Measurements from ENCODE around the gene IFRD2. TPM values are rescaled to one million over a fixed set of nuclear protein-coding genes. Genes with fewer than 3 reads are reported as not detected.

The IFRD2 gene
- total and polyA plus RNA-seq, 9 of the 15 experiments (the other 6 are each of a cell fraction or from before 2014, with no cell fraction given) = 30.5 to 115 (median 52.8) TPM

DNA sequence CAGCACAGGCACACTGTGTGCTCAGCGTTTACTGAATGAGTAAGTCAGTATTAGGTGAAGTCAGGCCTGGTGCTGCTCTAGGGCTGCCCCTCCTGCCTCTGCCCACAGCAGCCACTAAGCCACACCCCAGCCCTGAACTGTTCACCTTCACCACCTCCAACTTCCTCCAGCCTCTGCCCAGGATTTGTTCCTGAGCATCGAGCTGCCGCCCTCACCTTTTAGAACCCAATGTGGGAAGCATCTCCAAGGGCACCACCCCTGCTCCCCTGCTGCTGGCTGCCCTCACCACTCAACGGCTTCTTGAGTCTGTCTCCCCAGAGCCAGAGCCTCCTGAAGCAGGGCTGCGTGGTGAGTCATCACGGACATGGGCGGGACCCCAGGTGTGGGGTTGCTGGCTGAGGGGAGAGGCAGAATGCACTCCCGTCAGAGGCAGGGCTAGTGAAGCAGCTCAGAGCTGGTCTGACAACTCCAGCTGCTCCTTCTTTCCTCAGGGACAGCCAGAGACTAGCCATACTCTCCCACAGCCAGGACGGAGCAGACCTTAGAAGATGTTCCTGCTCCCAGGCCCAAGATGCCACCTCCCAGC, 24.5 kb upstream of the IFRD2 start:
- peak overlapping the region; percentile 65 for H3K4me2 ChIP-seq (ENCODE audit: insufficient read depth, low read length)
- DNase-seq (ENCODE audit: extremely low read depth in 1 of 4, low spot score in 3 of 4) (peak; percentile 62 to 85 (median 66)), ATAC-seq (peak; percentile 75), FAIRE-seq (peak; percentile 89)
- no peaks in the 10 kb centered on the region for H3K9me1 ChIP-seq (ENCODE audit: control insufficient read depth, insufficient read depth, low read length)
- in situ Hi-C loops (cut with MboI) = no loop called here
- H3K4me1 ChIP-seq (replicated peaks in 1 of 2; ENCODE audit: control insufficient read depth in 2 of 2, insufficient read depth in 2 of 2, low read length in 2 of 2) = peaks cover 23 to 53% of the 10 kb centered on the region in 2 experiments
- 4% methylated on average over 4 of the region's 9 CpGs for WGBS (ENCODE audit: insufficient coverage, low coverage, missing lambda C conversion rate)
- H3K27me3 ChIP-seq (ENCODE audit: control insufficient read depth in 2 of 2, insufficient read depth in 2 of 2, low read length in 2 of 2) = no peaks in the 10 kb centered on the region
- H3K9me3 ChIP-seq (replicated peaks; ENCODE audit: control insufficient read depth, insufficient read depth, low read depth, low read length) = no peaks in the 10 kb centered on the region
- ChIA-PET POLR2A (interaction anchor here (0.7 to 1.1 kb wide), 4 partner anchors 11 to 543 kb away, joined by 3 to 5 read pairs (median 4); partner anchors contain the start of gene TUSC2), CTCF (ENCODE audit: low intra/inter-chr PET ratio) (no interaction called here)
- no TSS peak for BruUV-seq (replicated peaks)
- peaks cover 22% of the 10 kb centered on the region for H3K79me2 ChIP-seq (ENCODE audit: control insufficient read depth, insufficient read depth, low read length)
- no peak overlapping the region for H3K4me3 ChIP-seq
- no peaks in the 10 kb centered on the region for H4K20me1 ChIP-seq (replicated peaks; ENCODE audit: control insufficient read depth, insufficient read depth, low read length)
- H2AFZ ChIP-seq (ENCODE audit: low read depth, low read length) = no peak overlapping the region
- peak overlapping the region in 1 of 2 experiments; percentile 86; a peak in 2 of 4 replicates for H3K9ac ChIP-seq (ENCODE audit: insufficient read depth in 1 of 2, low read depth in 2 of 2, low read length in 2 of 2)
- H3K36me3 ChIP-seq (ENCODE audit: control insufficient read depth, insufficient read depth, low read length) = peaks cover 20% of the 10 kb centered on the region; the same call in 2 of the 3 replicates
- H3K27ac ChIP-seq (ENCODE audit: extremely low read depth, low read depth, low read length) = peak overlapping the region; percentile 47; the same call in 2 of the 3 replicates
- intact Hi-C loops (cut with micrococcal nuclease) = no loop called here
- TF ChIP-seq KAT8 (IDR thresholded peaks at IDR 0.05; ENCODE audit: low read depth) = no peak
- TF ChIP-seq ZNF75A (CRISPR knock-in tag; IDR thresholded peaks at IDR 0.05) = no peak
- no peak for TF ChIP-seq ZNF347 (CRISPR knock-in tag; IDR thresholded peaks at IDR 0.05; ENCODE audit: low read depth)
- TF ChIP-seq, protein P1, sequence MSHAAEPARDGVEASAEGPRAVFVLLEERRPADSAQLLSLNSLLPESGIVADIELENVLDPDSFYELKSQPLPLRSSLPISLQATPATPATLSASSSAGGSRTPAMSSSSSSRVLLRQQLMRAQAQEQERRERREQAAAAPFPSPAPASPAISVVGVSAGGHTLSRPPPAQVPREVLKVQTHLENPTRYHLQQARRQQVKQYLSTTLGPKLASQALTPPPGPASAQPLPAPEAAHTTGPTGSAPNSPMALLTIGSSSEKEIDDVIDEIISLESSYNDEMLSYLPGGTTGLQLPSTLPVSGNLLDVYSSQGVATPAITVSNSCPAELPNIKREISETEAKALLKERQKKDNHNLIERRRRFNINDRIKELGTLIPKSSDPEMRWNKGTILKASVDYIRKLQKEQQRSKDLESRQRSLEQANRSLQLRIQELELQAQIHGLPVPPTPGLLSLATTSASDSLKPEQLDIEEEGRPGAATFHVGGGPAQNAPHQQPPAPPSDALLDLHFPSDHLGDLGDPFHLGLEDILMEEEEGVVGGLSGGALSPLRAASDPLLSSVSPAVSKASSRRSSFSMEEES (CRISPR knock-in tag; IDR thresholded peaks at IDR 0.05) = no peak
- TF ChIP-seq XRCC4 (IDR thresholded peaks at IDR 0.05; ENCODE audit: extremely low read depth, insufficient read depth, insufficient read length) = no peak
- no peak for TF ChIP-seq CREBBP (IDR thresholded peaks at IDR 0.05; ENCODE audit: low read depth, low read length)
- no peak for TF ChIP-seq BRD4 (IDR thresholded peaks at IDR 0.05)
- TF ChIP-seq ZNF766 (CRISPR knock-in tag; conservative IDR thresholded peaks at IDR 0.05) = no peak
- TF ChIP-seq GTF2F1 (IDR thresholded peaks at IDR 0.05; ENCODE audit: low read depth, low read length) = no peak
- no peak for TF ChIP-seq ETV1 (tag; conservative IDR thresholded peaks at IDR 0.05; ENCODE audit: low read depth)
- TF ChIP-seq TAF1 (IDR thresholded peaks at IDR 0.05; ENCODE audit: control insufficient read depth, extremely low read depth, insufficient read depth, low read length, severe bottlenecking) = no peak
- TF ChIP-seq HMG20B (CRISPR knock-in tag; IDR thresholded peaks at IDR 0.05) = no peak
- TF ChIP-seq, protein P2, sequence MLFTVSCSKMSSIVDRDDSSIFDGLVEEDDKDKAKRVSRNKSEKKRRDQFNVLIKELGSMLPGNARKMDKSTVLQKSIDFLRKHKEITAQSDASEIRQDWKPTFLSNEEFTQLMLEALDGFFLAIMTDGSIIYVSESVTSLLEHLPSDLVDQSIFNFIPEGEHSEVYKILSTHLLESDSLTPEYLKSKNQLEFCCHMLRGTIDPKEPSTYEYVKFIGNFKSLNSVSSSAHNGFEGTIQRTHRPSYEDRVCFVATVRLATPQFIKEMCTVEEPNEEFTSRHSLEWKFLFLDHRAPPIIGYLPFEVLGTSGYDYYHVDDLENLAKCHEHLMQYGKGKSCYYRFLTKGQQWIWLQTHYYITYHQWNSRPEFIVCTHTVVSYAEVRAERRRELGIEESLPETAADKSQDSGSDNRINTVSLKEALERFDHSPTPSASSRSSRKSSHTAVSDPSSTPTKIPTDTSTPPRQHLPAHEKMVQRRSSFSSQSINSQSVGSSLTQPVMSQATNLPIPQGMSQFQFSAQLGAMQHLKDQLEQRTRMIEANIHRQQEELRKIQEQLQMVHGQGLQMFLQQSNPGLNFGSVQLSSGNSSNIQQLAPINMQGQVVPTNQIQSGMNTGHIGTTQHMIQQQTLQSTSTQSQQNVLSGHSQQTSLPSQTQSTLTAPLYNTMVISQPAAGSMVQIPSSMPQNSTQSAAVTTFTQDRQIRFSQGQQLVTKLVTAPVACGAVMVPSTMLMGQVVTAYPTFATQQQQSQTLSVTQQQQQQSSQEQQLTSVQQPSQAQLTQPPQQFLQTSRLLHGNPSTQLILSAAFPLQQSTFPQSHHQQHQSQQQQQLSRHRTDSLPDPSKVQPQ (CRISPR knock-in tag; IDR thresholded peaks at IDR 0.05; ENCODE audit: borderline replicate concordance) = no peak
- no peak for TF ChIP-seq LARP7 (IDR thresholded peaks at IDR 0.05)
- TF ChIP-seq NBN (IDR thresholded peaks at IDR 0.05; ENCODE audit: low read depth) = no peak
- no peak for TF ChIP-seq RFX1 (IDR thresholded peaks at IDR 0.05)
- no peak for TF ChIP-seq NONO (IDR thresholded peaks at IDR 0.05; ENCODE audit: low read depth in 2 of 2, low read length in 1 of 2)
- TF ChIP-seq SMARCE1 (IDR thresholded peaks at IDR 0.05) = 0 out of 2 replicates have a peak, but pooled peaks have one; percentile 39
- TF ChIP-seq SMC3 (conservative IDR thresholded peaks at IDR 0.05; ENCODE audit: insufficient read depth, low read depth, low read length) = no peak
